ENCODE measurements around the gene AGPAT3. TPM values are rescaled to one million over a fixed set of nuclear protein-coding genes. Genes with fewer than 3 reads are reported as not detected.

The AGPAT3 gene
- total RNA-seq, 1 donor from 2014 or later = 43.7 TPM

GRCh38 chr21:43921979-43922945 is 57.2 kb downstream of the AGPAT3 start:
- no peak for DNase-seq (ENCODE audit: low read depth, low spot score)

- no peak for DNase-seq (ENCODE audit: low read depth, low spot score)
These were observed 57.9 kb downstream of the AGPAT3 start for GRCh38 chr21:43922949-43923348.

DNA sequence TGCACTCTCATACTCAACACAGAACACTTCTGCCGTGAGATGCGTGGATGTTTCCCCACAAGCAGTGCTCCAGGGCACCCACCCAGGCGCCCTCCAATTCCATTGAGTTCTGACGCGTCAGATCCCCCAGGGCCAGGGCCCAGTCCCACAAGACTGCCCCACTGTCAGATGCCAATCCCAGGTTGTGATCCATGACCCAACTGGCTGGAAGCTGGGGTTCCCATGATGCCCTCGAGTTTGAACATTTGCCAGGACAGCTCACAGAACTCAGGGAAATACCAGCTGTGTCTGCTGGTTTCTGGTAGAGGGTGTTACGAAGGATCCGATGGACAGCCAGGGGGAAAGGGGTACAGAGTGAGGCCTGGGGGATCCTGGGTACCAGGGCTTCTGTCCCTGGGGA is 58.4 kb downstream of the AGPAT3 start:
- DNase-seq (ENCODE audit: low read depth, low spot score) = no peak

- no peak for DNase-seq (ENCODE audit: low read depth, low spot score)
These were observed 59.5 kb downstream of the AGPAT3 start for GRCh38 chr21:43924421-43925095.

- no peak for DNase-seq (ENCODE audit: low read depth, low spot score)
These were observed 60.1 kb downstream of the AGPAT3 start for GRCh38 chr21:43925096-43925481.

DNA sequence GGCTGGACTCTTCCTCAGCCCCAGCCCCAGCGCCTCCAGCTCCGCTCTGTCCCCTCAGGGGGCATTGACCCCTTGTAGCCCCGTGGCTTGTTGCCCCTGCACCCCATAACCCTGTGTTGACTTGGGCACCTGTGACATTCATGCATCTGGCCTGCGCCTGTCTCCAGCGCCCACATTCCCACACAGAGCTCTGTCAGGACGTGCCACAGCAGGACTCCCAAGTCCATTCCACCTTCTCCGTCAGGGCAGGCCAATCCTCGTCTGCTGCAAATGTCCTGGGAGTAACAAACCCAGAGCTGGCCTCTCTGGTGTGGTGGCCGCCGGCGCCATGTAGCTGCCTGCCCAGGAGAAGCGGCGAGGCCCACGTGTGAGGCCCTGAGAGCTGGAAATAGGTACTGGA is 60.6 kb downstream of the AGPAT3 start:
- DNase-seq (ENCODE audit: low read depth, low spot score) = no peak

DNA sequence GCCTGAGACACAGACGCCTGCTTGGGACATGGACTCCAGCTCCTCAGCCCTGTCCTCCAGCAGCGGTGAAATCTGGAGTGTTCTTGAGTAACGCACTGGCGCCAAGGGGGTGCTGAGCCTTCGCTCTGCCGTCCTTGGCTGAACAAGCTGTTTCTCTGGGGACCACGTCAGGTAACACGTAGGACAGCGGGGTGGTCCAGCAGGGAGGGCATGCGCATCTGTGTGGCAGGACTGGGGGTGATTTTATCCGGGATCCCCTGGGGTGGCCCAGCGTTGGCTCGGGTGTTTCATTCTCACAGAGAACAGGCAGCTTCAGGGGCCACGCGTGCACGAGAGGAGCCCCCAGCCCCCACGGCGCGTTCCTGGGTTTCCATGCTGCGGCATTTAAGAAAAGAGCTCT is 61.2 kb downstream of the AGPAT3 start:
- DNase-seq (ENCODE audit: low read depth, low spot score) = no peak

GRCh38 chr21:43927591-43928221 is 62.7 kb downstream of the AGPAT3 start:
- no peak for DNase-seq (ENCODE audit: low read depth, low spot score)

GRCh38 chr21:43928222-43929125 is 63.5 kb downstream of the AGPAT3 start:
- DNase-seq (ENCODE audit: low read depth, low spot score) = no peak

DNA sequence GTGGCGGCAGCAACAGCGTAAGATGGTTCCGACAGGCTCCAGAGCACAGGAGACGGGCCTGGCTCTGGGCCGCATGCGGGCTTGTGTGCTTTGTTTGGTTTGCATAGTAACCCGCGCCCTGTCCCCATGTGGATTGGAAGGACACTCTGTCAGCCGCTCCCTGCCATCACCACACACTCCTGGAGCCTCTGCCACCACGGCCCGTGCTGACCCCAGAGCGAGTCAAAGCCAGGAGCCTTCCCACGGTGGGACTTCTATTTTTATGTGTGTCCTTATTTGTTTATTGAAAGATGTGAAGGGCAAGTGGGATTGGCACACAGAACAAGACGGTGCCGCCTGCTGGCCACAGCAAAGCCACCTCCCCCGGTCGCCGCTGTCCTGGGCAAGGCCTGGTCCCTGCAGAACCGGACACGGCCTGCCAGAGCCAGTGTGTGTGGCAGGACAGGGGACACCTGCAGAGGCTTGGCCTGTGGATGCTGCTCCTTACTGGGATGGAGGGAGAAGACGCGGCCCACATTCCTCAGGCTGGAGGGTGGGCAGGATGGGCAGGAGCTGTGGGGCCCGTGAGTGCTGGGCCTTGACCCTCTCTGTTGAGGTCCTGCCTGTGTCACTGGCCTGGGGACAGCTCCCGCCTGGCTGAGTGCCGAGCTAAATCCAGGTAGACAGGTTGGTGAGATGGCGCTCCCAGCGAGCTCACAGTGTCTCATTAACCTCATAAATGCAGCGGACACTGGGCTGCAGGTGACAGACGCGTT is 64.4 kb downstream of the AGPAT3 start:
- DNase-seq (ENCODE audit: low read depth, low spot score) = no peak

- no peak for DNase-seq (ENCODE audit: low read depth, low spot score)
These were observed 65.2 kb downstream of the AGPAT3 start for GRCh38 chr21:43930074-43930847.

- no peak for DNase-seq (ENCODE audit: low read depth, low spot score)
These were observed 65.9 kb downstream of the AGPAT3 start for GRCh38 chr21:43930848-43931375.

GRCh38 chr21:43931489-43931888 is 66.5 kb downstream of the AGPAT3 start:
- DNase-seq (ENCODE audit: low read depth, low spot score) = no peak

- DNase-seq (ENCODE audit: low read depth, low spot score) = no peak
These were observed 67.0 kb downstream of the AGPAT3 start for GRCh38 chr21:43932005-43932404.

- no peak for DNase-seq (ENCODE audit: low read depth, low spot score)
These were observed 68.2 kb downstream of the AGPAT3 start for GRCh38 chr21:43933199-43933598.

GRCh38 chr21:43933680-43934079 is 68.7 kb downstream of the AGPAT3 start:
- DNase-seq (ENCODE audit: low read depth, low spot score) = no peak

GRCh38 chr21:43934116-43934515 is 69.1 kb downstream of the AGPAT3 start:
- no peak for DNase-seq (ENCODE audit: low read depth, low spot score)

DNA sequence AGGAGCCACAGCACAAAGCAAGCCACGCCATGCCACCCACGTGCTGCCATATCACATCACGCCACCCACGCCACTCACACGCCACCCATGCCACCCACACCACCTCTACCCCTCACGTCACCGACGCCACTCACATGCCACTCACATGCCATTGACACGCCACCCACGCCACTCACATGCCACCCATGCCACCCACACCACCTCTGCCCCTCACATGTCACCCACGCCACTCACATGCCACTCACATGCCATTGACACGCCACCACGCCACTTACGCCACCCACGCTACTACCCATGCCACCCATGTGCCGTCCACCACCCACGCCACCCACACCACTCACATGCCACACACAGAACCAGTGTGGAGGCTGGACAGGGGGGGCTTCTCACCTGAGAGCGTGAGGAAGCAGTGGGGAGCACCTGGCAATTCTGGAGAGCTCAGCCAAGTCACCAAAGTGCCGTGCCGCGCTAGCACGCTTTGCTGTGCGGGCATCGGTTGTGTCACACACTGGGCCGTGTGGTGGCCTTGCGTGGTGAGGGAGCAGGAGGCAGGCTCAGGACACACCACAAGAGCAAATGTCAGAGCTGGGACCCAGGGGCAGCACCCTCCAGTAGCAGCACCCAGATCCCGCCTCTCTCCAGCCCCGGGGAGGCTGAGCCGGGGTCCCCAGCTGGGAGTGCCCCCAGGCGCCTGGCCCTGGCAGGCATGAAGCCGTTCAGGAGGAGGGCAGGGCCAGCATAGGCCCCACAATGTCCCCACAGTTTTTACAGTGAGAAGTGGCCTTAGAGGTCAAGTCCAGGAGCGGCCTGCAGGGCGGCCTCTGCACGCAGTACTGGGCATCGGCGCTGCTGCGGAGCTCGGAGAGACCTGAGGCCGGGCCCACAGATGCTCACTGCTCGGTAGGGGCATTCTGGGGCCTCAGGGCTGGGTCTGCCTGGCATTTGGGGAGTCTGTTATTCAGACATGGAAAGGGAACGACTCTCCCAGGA is 70.0 kb downstream of the AGPAT3 start:
- DNase-seq (ENCODE audit: low read depth, low spot score) = no peak

Measured in pulmonary artery endothelial cell (primary cell).